ENCODE results near the gene SH3RF1. TPM values are rescaled to one million over a fixed set of nuclear protein-coding genes. Genes with fewer than 3 reads are reported as not detected.
A peak's percentile ranks its signal among the peaks of the same experiment; 100 is the strongest.

SH3RF1 gene
- total RNA-seq, 3 donors from 2014 or later: 45.3 to 82.3 (median 65.5) TPM

DNA sequence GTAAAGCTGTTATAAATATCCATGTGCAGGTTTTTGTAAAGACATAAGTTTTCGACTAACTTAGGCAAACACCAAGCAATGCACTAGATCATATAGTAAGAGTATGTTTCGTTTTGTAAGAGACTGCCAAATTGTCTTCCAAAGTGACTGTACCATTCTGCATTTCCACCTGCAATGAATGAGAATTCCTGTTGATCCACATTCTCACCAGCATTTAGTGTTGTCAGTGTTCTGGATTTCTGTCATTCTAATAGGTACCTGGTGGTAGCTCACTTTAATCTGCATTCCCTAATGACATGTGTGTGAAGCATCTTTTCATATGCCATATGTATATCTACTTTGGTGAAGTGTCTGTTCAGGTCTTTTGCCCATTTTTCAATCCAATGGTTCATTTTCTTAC lies 57.8 kb downstream of the SH3RF1 start:
- ATAC-seq: no peak
- Histone ChIP-seq H3K4me1 (ENCODE audit: low read depth) (peaks cover 13% of the 10 kb centered on the region), H3K36me3 (ENCODE audit: low read depth) (no peaks in the 10 kb centered on the region), H3K4me3 (no peak overlapping the region), H3K9me3 (no peaks in the 10 kb centered on the region)
- intact Hi-C loops (cut with DNase I, micrococcal nuclease): no loop called here
- TF ChIP-seq CTCF (IDR thresholded peaks at IDR 0.05): no peak
- DNase-seq: no peak

- ATAC-seq (peak; percentile 27), DNase-seq (no peak)
- H3K36me3 ChIP-seq (ENCODE audit: low read depth): no peaks in the 10 kb centered on the region
Measured at GRCh38 chr4:169210504-169211118, 60.1 kb downstream of the SH3RF1 start.

GRCh38 chr4:169209388-169209883 lies 61.3 kb downstream of the SH3RF1 start:
- Histone ChIP-seq H3K9me3 (no peaks in the 10 kb centered on the region), H3K36me3 (ENCODE audit: low read depth) (no peaks in the 10 kb centered on the region), H3K4me1 (ENCODE audit: low read depth) (peaks cover 13% of the 10 kb centered on the region), H3K4me3 (no peak overlapping the region)
- TF ChIP-seq CTCF (IDR thresholded peaks at IDR 0.05): no peak
- ATAC-seq (peak; percentile 95), DNase-seq (no peak)
- intact Hi-C loops (cut with DNase I, micrococcal nuclease): no loop called here

More at GRCh38 chr4:169210504-169211118, 60.1 kb downstream of the SH3RF1 start:
- no peak for TF ChIP-seq CTCF (IDR thresholded peaks at IDR 0.05)
- H3K4me1 ChIP-seq (ENCODE audit: low read depth): peaks cover 13% of the 10 kb centered on the region
- H3K9me3 ChIP-seq: no peaks in the 10 kb centered on the region
- H3K4me3 ChIP-seq: no peak overlapping the region
- intact Hi-C loops (cut with DNase I, micrococcal nuclease): no loop called here

GRCh38 chr4:169208516-169208915 lies 62.2 kb downstream of the SH3RF1 start:
- intact Hi-C loops (cut with DNase I, micrococcal nuclease): no loop called here
- H3K4me3 ChIP-seq: no peak overlapping the region
- ATAC-seq (no peak), DNase-seq (no peak)
- H3K4me1 ChIP-seq (ENCODE audit: low read depth): peaks cover 13% of the 10 kb centered on the region
- no peaks in the 10 kb centered on the region for H3K36me3 ChIP-seq (ENCODE audit: low read depth)
- no peaks in the 10 kb centered on the region for H3K9me3 ChIP-seq
- TF ChIP-seq CTCF (IDR thresholded peaks at IDR 0.05): no peak

- TF ChIP-seq CTCF (IDR thresholded peaks at IDR 0.05): no peak
- intact Hi-C loops (cut with DNase I, micrococcal nuclease): no loop called here
- Histone ChIP-seq H3K36me3 (ENCODE audit: low read depth) (no peaks in the 10 kb centered on the region), H3K9me3 (no peaks in the 10 kb centered on the region), H3K4me1 (ENCODE audit: low read depth) (peaks cover 13% of the 10 kb centered on the region), H3K4me3 (no peak overlapping the region)
- no peak for ATAC-seq
- DNase-seq: no peak
Measured at GRCh38 chr4:169208090-169208455, 62.7 kb downstream of the SH3RF1 start.
